Gastrocnemius medialis (tissue), 4 donors: ENCODE measurements around the gene TMEM117. TPM values are rescaled to one million over a fixed set of nuclear protein-coding genes. Genes with fewer than 3 reads are reported as not detected.

Experiments used
- ATAC-seq, 2 donors: fragments of 150-250 bp; one replicate each; pipeline ENCODE4 v1.9.1; 2016
- DNase-seq, 2 donors: peaks; one replicate each; pipeline ENCODE4 v3.0.0-alpha.2; 2019
- H3K27ac ChIP-seq, 4 donors: fragments of 200-600 bp; sonication (generic); 1 replicate in 1 of 4; 2 replicates in 3 of 4; pipeline ENCODE4 v1.5.1; 2016 to 2018; ENCODE audit warnings: mild to moderate bottlenecking in 2 of 4, moderate library complexity in 1 of 4
- H3K27me3 ChIP-seq, 3 donors: fragments of 200-600 bp; sonication (generic) in 2 of 3; 1 replicate in 1 of 3; 2 replicates in 2 of 3; pipeline versions ENCODE4 v1.5.1 to v1.6.0; 2016 to 2019; ENCODE audit warnings: mild to moderate bottlenecking in 1 of 3, moderate library complexity in 1 of 3
- H3K36me3 ChIP-seq, 2 donors: fragments of 200-600 bp; sonication (generic) in 1 of 2; one replicate each; pipeline ENCODE4 v1.5.1; 2017 to 2018
- H3K4me1 ChIP-seq, 2 donors: fragments of 200-600 bp; sonication (generic) in 1 of 2; one replicate each; pipeline ENCODE4 v1.5.1; 2016 to 2017; ENCODE audit warnings: mild to moderate bottlenecking in 2 of 2
- H3K4me3 ChIP-seq, 4 donors: fragments of 200-600 bp; sonication (generic) in 3 of 4; 1 replicate in 1 of 4; 2 replicates in 3 of 4; pipeline ENCODE4 v1.5.1; 2016 to 2019; ENCODE audit warnings: mild to moderate bottlenecking in 2 of 4
- H3K9me3 ChIP-seq, 3 donors: fragments of 200-600 bp; sonication (generic) in 2 of 3; 1 replicate in 1 of 3; 2 replicates in 2 of 3; pipeline ENCODE4 v1.5.1; 2016 to 2019
- POLR2A ChIP-seq, 2 donors: fragments of 450-650 bp; IDR thresholded peaks; one replicate each; pipeline ENCODE4 v1.6.1; 2017; ENCODE audit warnings: antibody characterized with exemption in 2 of 2, mild to moderate bottlenecking in 2 of 2, moderate library complexity in 2 of 2
- in situ Hi-C, 4 donors: fragments of 200-750 bp; cut with MboI; loops; one replicate each; pipeline versions ENCODE4 v1.15.0 to v1.8.0; 2017; ENCODE audit warnings: low sequenced_read_pairs in 4 of 4
- intact Hi-C: fragments of 100-400 bp; cut with DNase I; formaldehyde crosslinking; loops from one replicate; pipeline ENCODE4 v1.15.1; 2023; ENCODE audit warnings: low total_unique reads
- total RNA-seq, 4 donors: library from RNA; depleted of rRNA; stranded (reverse); fragments of >200 nt; gene quantifications; one replicate each; pipeline versions ENCODE4 v1.1.0 to v1.2.3, GENCODE V29; 2016
- TF ChIP-seq, protein P1 (sequence below), 5 experiments: fragments of 450-650 bp in 3 of 5; fragments of 200-600 bp in 2 of 5; sonication (generic) in 2 of 5; IDR thresholded peaks in 4 of 5; conservative IDR thresholded peaks in 1 of 5; 1 replicate in 4 of 5; 2 replicates in 1 of 5; pipeline ENCODE4 v1.5.1; 2016 to 2019; ENCODE audit warnings: antibody characterized with exemption in 5 of 5, mild to moderate bottlenecking in 3 of 5, moderate library complexity in 3 of 5

TMEM117 gene
- total RNA-seq, 4 donors from 2014 or later: 3.5 to 19.4 (median 6.1) TPM

GRCh38 chr12:43848226-43848507 is 12.3 kb downstream of the TMEM117 start:
- no peaks in the 10 kb centered on the region for H3K4me1 ChIP-seq
- peaks cover 0 to 6% of the 10 kb centered on the region in 2 donors for H3K36me3 ChIP-seq
- H3K27me3 ChIP-seq: no peaks in the 10 kb centered on the region
- intact Hi-C loops (no loop called here), in situ Hi-C loops (no loop called here)
- TF ChIP-seq POLR2A (IDR thresholded peaks at IDR 0.05): no peak
- no peaks in the 10 kb centered on the region for H3K9me3 ChIP-seq
- H3K4me3 ChIP-seq: no peak overlapping the region
- H3K27ac ChIP-seq: no peak overlapping the region
- DNase-seq: no peak
- ATAC-seq: no peak

DNA sequence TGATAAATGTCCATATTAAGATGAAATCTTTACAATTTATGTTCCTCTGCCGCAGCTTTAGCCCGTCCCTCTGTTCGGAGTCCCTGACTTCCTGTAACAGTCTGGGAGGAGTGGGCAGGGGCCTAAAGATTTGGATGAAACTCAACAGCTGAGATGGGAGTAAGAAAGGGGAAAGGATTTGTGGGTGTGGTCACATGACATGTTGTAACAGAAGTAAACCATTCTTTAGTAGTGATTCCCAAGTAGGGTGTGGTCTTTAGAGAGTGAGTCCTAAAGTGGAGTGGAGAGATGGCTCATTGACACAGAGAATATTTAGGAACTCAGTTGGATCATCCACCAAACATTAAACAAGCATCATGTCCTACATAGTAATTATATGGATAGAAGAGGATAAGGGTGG is 12.9 kb downstream of the TMEM117 start:
- no peak for ATAC-seq
- no peaks in the 10 kb centered on the region for H3K9me3 ChIP-seq
- no peak overlapping the region for H3K27ac ChIP-seq
- TF ChIP-seq POLR2A (IDR thresholded peaks at IDR 0.05): no peak
- TF ChIP-seq, protein P1, sequence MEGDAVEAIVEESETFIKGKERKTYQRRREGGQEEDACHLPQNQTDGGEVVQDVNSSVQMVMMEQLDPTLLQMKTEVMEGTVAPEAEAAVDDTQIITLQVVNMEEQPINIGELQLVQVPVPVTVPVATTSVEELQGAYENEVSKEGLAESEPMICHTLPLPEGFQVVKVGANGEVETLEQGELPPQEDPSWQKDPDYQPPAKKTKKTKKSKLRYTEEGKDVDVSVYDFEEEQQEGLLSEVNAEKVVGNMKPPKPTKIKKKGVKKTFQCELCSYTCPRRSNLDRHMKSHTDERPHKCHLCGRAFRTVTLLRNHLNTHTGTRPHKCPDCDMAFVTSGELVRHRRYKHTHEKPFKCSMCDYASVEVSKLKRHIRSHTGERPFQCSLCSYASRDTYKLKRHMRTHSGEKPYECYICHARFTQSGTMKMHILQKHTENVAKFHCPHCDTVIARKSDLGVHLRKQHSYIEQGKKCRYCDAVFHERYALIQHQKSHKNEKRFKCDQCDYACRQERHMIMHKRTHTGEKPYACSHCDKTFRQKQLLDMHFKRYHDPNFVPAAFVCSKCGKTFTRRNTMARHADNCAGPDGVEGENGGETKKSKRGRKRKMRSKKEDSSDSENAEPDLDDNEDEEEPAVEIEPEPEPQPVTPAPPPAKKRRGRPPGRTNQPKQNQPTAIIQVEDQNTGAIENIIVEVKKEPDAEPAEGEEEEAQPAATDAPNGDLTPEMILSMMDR (IDR thresholded peaks at IDR 0.05 in 4 of 5, conservative IDR thresholded peaks at IDR 0.05 in 1 of 5): no peak
- intact Hi-C loops (no loop called here), in situ Hi-C loops (no loop called here)
- no peak for DNase-seq
- no peak overlapping the region for H3K4me3 ChIP-seq
- no peaks in the 10 kb centered on the region for H3K4me1 ChIP-seq
- peaks cover 0 to 6% of the 10 kb centered on the region in 2 donors for H3K36me3 ChIP-seq
- H3K27me3 ChIP-seq: no peaks in the 10 kb centered on the region

GRCh38 chr12:43852744-43853143 is 16.9 kb downstream of the TMEM117 start:
- Histone ChIP-seq H3K27ac (no peak overlapping the region), H3K27me3 (no peaks in the 10 kb centered on the region), H3K4me1 (no peaks in the 10 kb centered on the region), H3K9me3 (no peaks in the 10 kb centered on the region), H3K36me3 (no peaks in the 10 kb centered on the region), H3K4me3 (no peak overlapping the region)
- in situ Hi-C loops: no loop called here
- no peak for ATAC-seq
- no peak for DNase-seq
- intact Hi-C loops: no loop called here
- TF ChIP-seq POLR2A (IDR thresholded peaks at IDR 0.05): no peak
- TF ChIP-seq, protein P1 (IDR thresholded peaks at IDR 0.05 in 4 of 5, conservative IDR thresholded peaks at IDR 0.05 in 1 of 5): no peak

- Histone ChIP-seq H3K27ac (no peak overlapping the region), H3K4me3 (no peak overlapping the region), H3K27me3 (no peaks in the 10 kb centered on the region), H3K9me3 (no peaks in the 10 kb centered on the region), H3K36me3 (no peaks in the 10 kb centered on the region), H3K4me1 (no peaks in the 10 kb centered on the region)
- DNase-seq (no peak), ATAC-seq (no peak)
- TF ChIP-seq POLR2A (IDR thresholded peaks at IDR 0.05): no peak
- TF ChIP-seq, protein P1 (IDR thresholded peaks at IDR 0.05 in 4 of 5, conservative IDR thresholded peaks at IDR 0.05 in 1 of 5): no peak
- intact Hi-C loops: no loop called here
- in situ Hi-C loops: no loop called here
These were observed 21.1 kb downstream of the TMEM117 start for GRCh38 chr12:43856972-43857371.

- intact Hi-C loops (no loop called here), in situ Hi-C loops (no loop called here)
- H3K36me3 ChIP-seq: no peaks in the 10 kb centered on the region
- TF ChIP-seq, protein P1 (IDR thresholded peaks at IDR 0.05 in 4 of 5, conservative IDR thresholded peaks at IDR 0.05 in 1 of 5): no peak
- TF ChIP-seq POLR2A (IDR thresholded peaks at IDR 0.05): no peak
- no peaks in the 10 kb centered on the region for H3K9me3 ChIP-seq
- no peaks in the 10 kb centered on the region for H3K4me1 ChIP-seq
- no peak for ATAC-seq
- no peak overlapping the region for H3K27ac ChIP-seq
- no peaks in the 10 kb centered on the region for H3K27me3 ChIP-seq
- H3K4me3 ChIP-seq: no peak overlapping the region
- no peak for DNase-seq
These were observed 22.2 kb downstream of the TMEM117 start for GRCh38 chr12:43858096-43858495.
